KMS-11 (cell line): ENCODE data around the gene EDRF1.

Experiments used
- H2AFZ ChIP-seq: fragments of 200-600 bp; sonication (generic); 2 replicates; pipeline ENCODE4 v1.6.1; 2016; ENCODE audit warnings: antibody characterized with exemption, mixed run types, low read depth
- H3K27ac ChIP-seq: fragments of 200-600 bp; sonication (generic); 2 replicates; pipeline ENCODE4 v1.6.1; 2016; ENCODE audit warnings: mild to moderate bottlenecking, mixed run types
- H3K27me3 ChIP-seq: fragments of 200-600 bp; sonication (generic); 2 replicates; pipeline ENCODE4 v1.6.1; 2017; ENCODE audit warnings: mild to moderate bottlenecking, low read depth, mixed run types, moderate library complexity; ENCODE audit not compliant: insufficient read depth
- H3K36me3 ChIP-seq: fragments of 200-600 bp; sonication (generic); 2 replicates; pipeline ENCODE4 v1.6.1; 2017; ENCODE audit warnings: mild to moderate bottlenecking, mixed run types; ENCODE audit not compliant: insufficient read depth
- H3K4me1 ChIP-seq: fragments of 200-600 bp; sonication (generic); 2 replicates; pipeline ENCODE4 v1.6.1; 2016; ENCODE audit warnings: mild to moderate bottlenecking, low read depth, mixed run types; ENCODE audit not compliant: poor library complexity, severe bottlenecking
- H3K4me2 ChIP-seq: fragments of 200-600 bp; sonication (generic); 2 replicates; pipeline ENCODE4 v1.7.0; 2016; ENCODE audit warnings: mild to moderate bottlenecking, mixed run types
- H3K4me3 ChIP-seq: fragments of 200-600 bp; sonication (generic); IDR thresholded peaks from 2 replicates; pipeline ENCODE4 v1.6.1; 2017; ENCODE audit warnings: low read depth, low read length, mixed read lengths; ENCODE audit not compliant: insufficient read depth
- H3K79me2 ChIP-seq: fragments of 200-600 bp; sonication (generic); 2 replicates; pipeline ENCODE4 v1.6.1; 2016; ENCODE audit warnings: low read depth, mixed run types; ENCODE audit not compliant: insufficient read depth
- H3K9ac ChIP-seq: fragments of 200-600 bp; sonication (generic); 2 replicates; pipeline ENCODE4 v1.6.1; 2016; ENCODE audit warnings: mild to moderate bottlenecking, mixed run types
- H4K20me1 ChIP-seq: fragments of 200-600 bp; sonication (generic); 2 replicates; pipeline ENCODE4 v1.6.1; 2016; ENCODE audit warnings: mild to moderate bottlenecking, mixed run types; ENCODE audit not compliant: insufficient read depth
- TF ChIP-seq, protein P1 (sequence below): fragments of 200-600 bp; sonication (generic); conservative IDR thresholded peaks from 2 replicates; pipeline ENCODE4 v1.6.1; 2017; ENCODE audit warnings: low read depth, mild to moderate bottlenecking, antibody characterized with exemption, low read length, moderate library complexity, mixed read lengths

Gene EDRF1

DNA sequence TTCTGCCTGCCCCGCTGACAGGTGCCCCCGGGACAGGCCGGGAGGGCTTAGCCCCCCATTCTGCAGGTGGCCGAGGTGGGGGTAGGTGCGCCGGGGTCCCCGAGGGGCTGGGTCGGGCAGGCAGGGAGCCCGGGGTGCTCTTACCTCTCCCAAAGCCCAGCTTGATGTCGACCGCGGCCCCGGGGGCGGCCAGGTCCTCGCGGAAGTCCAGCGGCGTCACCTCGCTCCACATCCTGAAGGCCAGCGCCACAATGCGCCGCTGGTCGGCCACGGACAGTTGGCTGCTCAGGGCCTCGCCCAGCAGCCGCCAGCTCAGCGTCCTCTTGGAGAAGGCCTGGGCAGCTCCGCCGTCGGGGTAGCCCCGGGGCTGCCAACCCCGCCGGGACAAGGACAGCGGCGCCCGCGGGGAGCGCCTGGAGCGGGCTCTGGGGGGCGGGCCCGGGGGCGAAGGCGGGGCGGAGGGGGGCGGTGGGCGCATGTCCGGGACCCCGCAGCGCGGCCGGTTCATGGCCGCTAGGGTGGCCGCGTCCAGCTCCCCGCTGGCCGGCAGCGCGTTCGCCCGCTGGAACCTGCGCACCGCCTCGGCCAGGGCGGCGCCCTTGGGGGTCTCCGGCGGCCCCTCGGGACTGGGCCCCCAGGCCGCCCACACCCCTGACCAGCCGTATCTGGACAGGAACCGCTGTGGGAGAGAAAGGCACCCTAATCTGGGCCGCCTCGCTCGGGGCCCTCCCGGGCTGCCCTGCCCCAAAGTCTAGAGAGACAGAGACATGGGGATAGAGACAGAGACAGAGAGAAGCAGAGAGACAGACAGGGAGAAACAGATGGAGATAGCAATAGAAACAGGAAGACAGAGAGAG lies 54.4 kb downstream of the EDRF1 start:
- Histone ChIP-seq H3K4me3 (no peak overlapping the region), H3K79me2 (no peaks in the 10 kb centered on the region), H2AFZ (no peak overlapping the region), H3K4me1 (no peaks in the 10 kb centered on the region), H3K36me3 (no peaks in the 10 kb centered on the region), H3K9ac (no peak overlapping the region), H3K4me2 (no peak overlapping the region), H3K27ac (no peak overlapping the region), H3K27me3 (no peaks in the 10 kb centered on the region), H4K20me1 (no peaks in the 10 kb centered on the region)
- TF ChIP-seq, protein P1, sequence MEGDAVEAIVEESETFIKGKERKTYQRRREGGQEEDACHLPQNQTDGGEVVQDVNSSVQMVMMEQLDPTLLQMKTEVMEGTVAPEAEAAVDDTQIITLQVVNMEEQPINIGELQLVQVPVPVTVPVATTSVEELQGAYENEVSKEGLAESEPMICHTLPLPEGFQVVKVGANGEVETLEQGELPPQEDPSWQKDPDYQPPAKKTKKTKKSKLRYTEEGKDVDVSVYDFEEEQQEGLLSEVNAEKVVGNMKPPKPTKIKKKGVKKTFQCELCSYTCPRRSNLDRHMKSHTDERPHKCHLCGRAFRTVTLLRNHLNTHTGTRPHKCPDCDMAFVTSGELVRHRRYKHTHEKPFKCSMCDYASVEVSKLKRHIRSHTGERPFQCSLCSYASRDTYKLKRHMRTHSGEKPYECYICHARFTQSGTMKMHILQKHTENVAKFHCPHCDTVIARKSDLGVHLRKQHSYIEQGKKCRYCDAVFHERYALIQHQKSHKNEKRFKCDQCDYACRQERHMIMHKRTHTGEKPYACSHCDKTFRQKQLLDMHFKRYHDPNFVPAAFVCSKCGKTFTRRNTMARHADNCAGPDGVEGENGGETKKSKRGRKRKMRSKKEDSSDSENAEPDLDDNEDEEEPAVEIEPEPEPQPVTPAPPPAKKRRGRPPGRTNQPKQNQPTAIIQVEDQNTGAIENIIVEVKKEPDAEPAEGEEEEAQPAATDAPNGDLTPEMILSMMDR, result no peak

GRCh38 chr10:125774581-125775191 lies 55.2 kb downstream of the EDRF1 start:
- Histone ChIP-seq H3K4me2 (no peak overlapping the region), H3K27ac (no peak overlapping the region), H3K79me2 (no peaks in the 10 kb centered on the region), H3K27me3 (no peaks in the 10 kb centered on the region), H4K20me1 (no peaks in the 10 kb centered on the region), H3K4me3 (no peak overlapping the region), H2AFZ (no peak overlapping the region), H3K4me1 (no peaks in the 10 kb centered on the region), H3K36me3 (no peaks in the 10 kb centered on the region), H3K9ac (no peak overlapping the region)
- TF ChIP-seq, protein P1, result no peak

DNA sequence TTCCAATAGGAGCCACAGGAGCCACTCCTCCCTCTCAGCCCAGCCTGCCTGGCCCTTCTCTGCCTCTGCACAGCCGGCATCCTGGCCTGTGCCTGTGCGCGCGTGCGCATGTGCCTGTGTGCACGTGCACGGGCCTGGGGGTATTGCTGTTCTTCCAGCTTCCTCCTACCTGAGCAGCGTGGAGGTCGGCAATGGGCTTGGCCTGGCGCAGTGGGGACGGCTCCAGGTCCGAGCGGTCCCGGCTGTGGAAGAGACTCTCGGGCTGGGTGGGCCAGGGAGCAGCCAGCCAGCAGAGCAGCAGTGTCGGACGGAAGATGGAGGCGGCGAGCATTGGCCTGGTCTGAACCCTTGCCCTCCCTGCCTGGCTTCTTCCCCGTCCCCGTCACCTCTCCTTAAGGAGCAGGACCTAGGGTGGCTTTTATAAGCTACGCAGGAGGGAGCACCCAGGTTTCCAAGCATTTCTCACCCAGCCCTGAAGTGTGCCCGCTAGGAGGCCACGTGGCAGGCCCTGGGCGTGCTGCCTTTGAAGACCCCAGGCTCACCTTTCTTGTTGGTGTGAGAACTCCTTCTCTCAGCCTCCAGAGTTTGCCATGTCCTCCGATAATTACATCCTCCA lies 56.1 kb downstream of the EDRF1 start, which contains the start of gene MMP21:
Gene MMP21 (minus strand): TSS at position 331 of the 616 bp plus-strand sequence. CDS start 0 bp downstream, at position 331.
- H3K27ac ChIP-seq, result no peak within 1 kb of the TSS
- no peaks in the 10 kb centered on the region for H3K27me3 ChIP-seq
- TF ChIP-seq, protein P1, result no peak
- no peak within 1 kb of the TSS for H3K4me3 ChIP-seq
- H4K20me1 ChIP-seq, result no peaks in the 10 kb centered on the region
- H3K9ac ChIP-seq, result no peak within 1 kb of the TSS
- no peaks in the 10 kb centered on the region for H3K36me3 ChIP-seq
- H3K79me2 ChIP-seq, result no peaks in the 10 kb centered on the region
- no peaks in the 10 kb centered on the region for H3K4me1 ChIP-seq
- no peak within 1 kb of the TSS for H3K4me2 ChIP-seq
- no peak within 1 kb of the TSS for H2AFZ ChIP-seq

GRCh38 chr10:125777806-125778205 lies 58.3 kb downstream of the EDRF1 start:
- TF ChIP-seq, protein P1, result no peak

More at GRCh38 chr10:125777806-125778205, 58.3 kb downstream of the EDRF1 start:
- no peak overlapping the region for H3K9ac ChIP-seq
- H4K20me1 ChIP-seq, result no peaks in the 10 kb centered on the region
- H3K4me3 ChIP-seq, result no peak overlapping the region
- H3K27me3 ChIP-seq, result no peaks in the 10 kb centered on the region
- H2AFZ ChIP-seq, result no peak overlapping the region
- no peak overlapping the region for H3K27ac ChIP-seq
- no peaks in the 10 kb centered on the region for H3K36me3 ChIP-seq
- no peaks in the 10 kb centered on the region for H3K4me1 ChIP-seq
- H3K4me2 ChIP-seq, result no peak overlapping the region
- no peaks in the 10 kb centered on the region for H3K79me2 ChIP-seq
